ENCODE data around the gene ADAMTS18.

ADAMTS18 gene

GRCh38 chr16:77435272-77435820, 512 bp upstream of the ADAMTS18 start:
- no peak for DNase-seq (ENCODE audit: extremely low read depth in 1 of 2, low read depth in 1 of 2)

DNA sequence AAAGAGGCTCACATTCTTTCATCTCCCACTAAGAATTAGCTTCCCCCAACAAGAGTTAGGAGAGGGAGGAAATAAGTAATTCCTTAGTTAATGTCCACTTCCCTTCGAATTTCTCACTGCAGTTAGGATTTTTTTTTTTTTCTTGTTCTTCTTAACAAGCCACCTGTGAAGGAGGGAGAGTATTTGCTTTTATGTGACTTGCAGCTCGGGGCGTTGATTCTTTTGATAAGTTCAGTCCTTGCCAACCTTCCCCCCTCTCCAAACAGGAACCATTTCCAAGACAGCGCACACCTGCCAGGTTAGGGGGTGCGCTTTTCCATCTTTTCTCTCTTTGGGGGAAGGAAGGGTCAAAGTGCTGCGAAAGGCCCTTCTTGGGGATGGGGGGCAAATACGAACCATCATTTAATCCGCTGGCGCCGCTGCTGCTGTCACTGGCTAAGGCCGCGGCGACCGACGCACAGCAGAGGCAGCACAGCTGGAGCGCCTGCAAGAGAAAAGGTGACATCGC, 758 bp downstream of the ADAMTS18 start:
- no peak for DNase-seq (ENCODE audit: extremely low read depth in 1 of 2, low read depth in 1 of 2)

GRCh38 chr16:77433146-77433545, 1.7 kb downstream of the ADAMTS18 start:
- no peak for DNase-seq (ENCODE audit: extremely low read depth in 1 of 2, low read depth in 1 of 2)

- DNase-seq (ENCODE audit: extremely low read depth in 1 of 2, low read depth in 1 of 2), result no peak
Observed at GRCh38 chr16:77432264-77432663, 2.6 kb downstream of the ADAMTS18 start.

DNA sequence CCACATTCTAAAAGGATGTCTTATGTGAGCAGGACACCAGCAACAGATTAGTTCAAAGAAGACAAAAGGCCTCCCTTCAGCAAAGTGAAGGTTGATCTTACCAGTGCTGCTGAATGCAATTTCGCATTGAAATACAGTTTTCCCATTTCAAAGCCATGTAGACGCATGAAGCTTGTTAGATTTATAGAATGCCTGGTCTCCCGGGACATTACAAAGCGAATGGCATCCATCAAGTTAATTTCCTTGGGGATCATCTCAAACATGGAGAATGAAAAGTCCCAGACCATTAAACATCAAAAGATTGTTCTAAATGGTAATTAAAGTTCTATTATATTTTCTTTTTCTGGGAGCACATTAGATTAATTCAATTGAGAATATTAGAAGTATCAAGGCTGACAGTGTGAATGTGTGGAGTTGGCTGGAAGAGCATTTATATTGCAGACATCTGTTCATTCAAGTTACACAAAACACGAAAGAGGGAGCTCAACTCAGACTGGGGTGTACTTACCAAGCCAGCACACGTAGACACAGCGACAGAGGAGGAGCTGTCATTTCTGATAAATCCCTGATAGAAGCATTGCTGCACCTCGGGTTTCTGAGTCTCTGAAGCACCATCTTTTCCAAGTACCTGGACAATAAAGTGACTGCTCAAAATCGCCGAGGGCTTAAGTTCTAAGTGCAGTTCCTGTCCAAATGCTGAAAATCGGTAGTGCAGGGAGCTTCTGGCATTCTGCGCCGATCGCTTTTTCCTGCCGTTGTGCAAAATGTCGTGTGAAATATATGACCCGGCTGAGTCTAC, 3.8 kb downstream of the ADAMTS18 start:
- DNase-seq (ENCODE audit: extremely low read depth in 1 of 2, low read depth in 1 of 2), result no peak

DNA sequence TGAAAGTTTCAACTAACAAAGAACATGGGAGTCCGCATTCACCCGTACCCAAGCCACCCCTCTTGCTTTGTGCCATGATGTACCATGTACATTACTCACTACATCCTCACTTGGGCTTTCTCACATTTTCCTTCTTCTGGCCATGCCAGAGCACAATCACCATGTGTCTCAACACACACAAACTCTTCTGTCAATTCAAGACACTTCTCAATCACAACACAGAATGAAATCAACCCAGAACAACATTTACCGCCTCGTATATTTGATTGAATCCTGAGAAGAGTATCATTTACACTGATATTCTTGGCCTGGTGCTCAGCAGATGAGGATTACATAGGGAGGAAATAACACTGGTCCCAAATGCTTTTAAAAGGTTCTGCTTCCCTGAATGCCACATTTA, 4.5 kb downstream of the ADAMTS18 start:
- DNase-seq (ENCODE audit: extremely low read depth in 1 of 2, low read depth in 1 of 2), result no peak

- DNase-seq (ENCODE audit: extremely low read depth in 1 of 2, low read depth in 1 of 2), result no peak
Observed at GRCh38 chr16:77424871-77425604, 9.8 kb downstream of the ADAMTS18 start.

DNA sequence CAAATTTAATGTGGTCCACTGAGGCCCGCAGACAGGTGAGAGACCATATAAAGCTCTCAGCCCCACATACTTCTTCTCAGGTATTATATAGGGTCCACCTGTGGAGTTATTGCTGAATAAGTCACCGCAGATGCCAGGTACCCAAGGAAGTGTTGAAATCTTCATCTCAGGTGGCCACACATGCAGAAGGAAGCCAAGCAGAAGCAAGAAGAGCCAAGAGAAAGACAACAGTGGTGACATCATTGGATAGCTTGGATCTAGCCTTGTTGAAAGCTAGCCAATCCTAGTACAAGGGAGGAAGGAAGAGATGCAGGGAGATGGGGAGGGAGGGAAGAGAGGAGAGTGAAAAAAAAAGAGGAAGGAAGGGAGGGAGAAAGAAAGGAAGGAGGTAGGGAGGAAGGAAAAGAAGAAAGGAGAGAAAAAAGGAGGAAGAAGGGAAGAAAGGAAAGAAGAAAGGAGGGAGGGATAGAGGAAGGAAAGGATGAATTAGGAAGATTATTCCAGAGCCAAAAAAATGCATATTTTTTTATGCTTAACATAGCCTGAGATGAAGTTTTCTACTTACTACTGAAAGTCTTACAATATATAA, 12.5 kb downstream of the ADAMTS18 start:
- no peak for DNase-seq (ENCODE audit: extremely low read depth in 1 of 2, low read depth in 1 of 2)

GRCh38 chr16:77416939-77417480, 17.8 kb downstream of the ADAMTS18 start:
- no peak for DNase-seq (ENCODE audit: extremely low read depth in 1 of 2, low read depth in 1 of 2)

DNA sequence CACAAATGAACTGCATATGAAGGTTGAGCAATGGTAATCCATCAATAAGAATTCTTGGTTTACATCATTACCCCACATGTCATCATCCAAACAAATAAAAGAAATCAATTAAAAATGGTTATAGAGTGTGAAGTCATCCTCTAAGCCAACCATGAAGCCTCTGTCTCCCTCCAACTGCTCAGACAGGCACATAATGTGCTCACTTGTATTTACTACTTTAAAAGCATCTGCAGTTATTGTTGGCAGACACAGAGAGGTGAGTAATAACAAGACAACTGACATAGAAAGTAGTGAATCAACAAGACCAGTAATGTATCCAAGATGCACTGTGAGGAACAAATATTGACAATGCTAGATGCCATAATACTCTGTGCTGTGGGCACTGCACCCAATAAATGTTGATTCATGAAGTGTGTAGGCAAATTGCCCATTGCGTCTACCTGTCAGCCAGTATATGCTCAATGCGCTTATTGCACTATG, 20.0 kb downstream of the ADAMTS18 start:
- no peak for DNase-seq (ENCODE audit: extremely low read depth in 1 of 2, low read depth in 1 of 2)

DNA sequence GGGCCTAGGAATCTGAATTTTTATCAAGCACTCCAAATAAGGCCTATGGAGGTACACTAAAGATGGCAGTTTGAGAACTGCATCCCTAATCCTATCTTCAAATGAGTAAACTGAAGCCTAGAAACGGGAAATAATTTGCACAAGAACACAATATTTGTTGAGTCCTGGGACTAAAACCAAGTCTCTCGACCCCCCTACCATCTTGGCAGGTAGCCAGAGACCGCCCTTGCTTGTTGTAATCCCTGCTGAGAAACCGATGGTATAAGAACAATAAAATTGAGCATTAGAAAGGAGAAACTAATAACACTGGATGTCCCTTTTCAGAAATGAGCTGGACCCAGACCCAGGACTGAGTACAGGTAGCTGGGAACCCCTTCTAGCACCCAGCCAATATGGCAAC, 24.4 kb downstream of the ADAMTS18 start:
- no peak for DNase-seq (ENCODE audit: extremely low read depth in 1 of 2, low read depth in 1 of 2)

GRCh38 chr16:77409311-77409710, 25.5 kb downstream of the ADAMTS18 start:
- no peak for DNase-seq (ENCODE audit: extremely low read depth in 1 of 2, low read depth in 1 of 2)

DNA sequence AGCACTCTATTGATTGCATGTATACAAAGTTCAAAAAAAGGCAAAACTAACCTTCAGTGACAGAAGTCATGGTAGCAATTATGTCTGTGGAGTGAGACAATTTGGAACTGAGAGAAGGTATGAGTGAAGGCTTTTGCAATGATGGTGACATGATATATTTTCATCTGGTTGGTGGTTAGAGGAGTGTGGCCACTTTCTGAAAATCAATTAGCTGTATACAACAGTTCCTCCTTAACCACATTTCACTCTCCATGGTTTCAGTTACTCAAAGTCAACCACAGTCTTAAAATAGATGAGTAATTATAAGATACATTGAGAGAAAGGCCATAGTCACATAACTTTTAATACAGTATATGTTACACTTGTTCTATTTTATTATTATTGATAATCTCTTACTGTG, 26.2 kb downstream of the ADAMTS18 start:
- DNase-seq (ENCODE audit: extremely low read depth in 1 of 2, low read depth in 1 of 2), result no peak

- DNase-seq (ENCODE audit: extremely low read depth in 1 of 2, low read depth in 1 of 2), result no peak
Observed at GRCh38 chr16:77406680-77407079, 28.2 kb downstream of the ADAMTS18 start.

DNA sequence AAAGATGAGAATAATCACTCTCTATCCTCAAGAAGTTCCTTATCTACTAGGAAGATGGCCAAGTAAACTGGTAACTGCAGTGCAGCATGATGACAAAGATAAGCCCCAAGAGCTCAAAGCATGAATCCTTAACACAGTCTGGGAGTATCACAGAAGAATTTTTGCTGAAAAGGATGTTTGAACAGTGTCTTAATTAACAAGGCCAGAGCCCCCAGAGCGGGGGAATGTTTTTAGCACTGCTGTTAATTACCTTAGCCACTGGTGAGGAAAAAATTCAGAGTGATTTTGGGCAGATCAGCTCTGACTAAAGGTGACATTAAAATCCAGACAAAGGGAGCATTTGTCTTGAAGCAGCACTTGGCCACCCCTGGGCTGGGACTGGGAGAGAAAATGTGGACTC, 30.1 kb downstream of the ADAMTS18 start:
- DNase-seq (ENCODE audit: extremely low read depth in 1 of 2, low read depth in 1 of 2), result no peak

GRCh38 chr16:77403732-77404131, 31.1 kb downstream of the ADAMTS18 start:
- DNase-seq (ENCODE audit: extremely low read depth in 1 of 2, low read depth in 1 of 2), result no peak

DNA sequence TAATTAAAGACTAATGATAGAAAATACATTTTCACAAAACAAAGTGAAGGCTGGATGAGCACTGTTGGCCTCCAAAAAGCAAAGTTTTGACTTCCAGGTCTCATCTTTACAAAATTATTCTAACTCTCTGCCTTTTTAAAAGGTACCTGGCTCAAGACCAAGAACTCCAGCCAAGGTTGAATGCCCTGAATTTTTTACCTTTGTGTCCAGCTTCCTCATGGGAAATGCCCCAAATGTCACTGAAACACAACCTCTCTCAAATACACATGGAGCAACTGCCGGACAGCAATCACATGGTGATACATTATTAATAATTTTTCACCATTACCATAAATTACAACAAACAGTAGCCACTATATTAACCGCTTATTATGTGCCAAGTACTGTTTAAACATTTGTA, 32.2 kb downstream of the ADAMTS18 start:
- no peak for DNase-seq (ENCODE audit: extremely low read depth in 1 of 2, low read depth in 1 of 2)

GRCh38 chr16:77402118-77402517, 32.7 kb downstream of the ADAMTS18 start:
- no peak for DNase-seq (ENCODE audit: extremely low read depth in 1 of 2, low read depth in 1 of 2)

- no peak for DNase-seq (ENCODE audit: extremely low read depth in 1 of 2, low read depth in 1 of 2)
Observed at GRCh38 chr16:77399546-77399945, 35.3 kb downstream of the ADAMTS18 start.

- DNase-seq (ENCODE audit: extremely low read depth in 1 of 2, low read depth in 1 of 2), result no peak
Observed at GRCh38 chr16:77399066-77399465, 35.8 kb downstream of the ADAMTS18 start.

GRCh38 chr16:77398495-77398894, 36.3 kb downstream of the ADAMTS18 start:
- DNase-seq (ENCODE audit: extremely low read depth in 1 of 2, low read depth in 1 of 2), result no peak
